Transverse colon (tissue), 4 donors: ENCODE measurements around the gene PDE4D. TPM values are rescaled to one million over a fixed set of nuclear protein-coding genes. Genes with fewer than 3 reads are reported as not detected.
"Not testable (repeated sequence)": the region's sequence is repeated elsewhere in the genome, so short reads cannot be mapped to it uniquely, and the experiment has no call there.

Source experiments
- DNase-seq: peaks from one replicate; pipeline ENCODE4 v3.0.0-alpha.2; 2019
- H3K27ac ChIP-seq, 4 donors: fragments of 200-600 bp; sonication (generic); 2 replicates each; pipeline ENCODE4 v1.5.1; 2016 to 2018; ENCODE audit warnings: inconsistent platforms in 4 of 4
- H3K27me3 ChIP-seq: fragments of 200-600 bp; sonication (generic); 2 replicates; pipeline ENCODE4 v1.5.1; 2017; ENCODE audit warnings: inconsistent platforms
- H3K36me3 ChIP-seq, 4 donors: fragments of 200-600 bp; sonication (generic); 2 replicates each; pipeline ENCODE4 v1.5.1; 2017 to 2019; ENCODE audit warnings: inconsistent platforms in 4 of 4
- H3K4me1 ChIP-seq, 4 donors: fragments of 200-600 bp; sonication (generic); 2 replicates each; pipeline ENCODE4 v1.5.1; 2017 to 2020; ENCODE audit warnings: inconsistent platforms in 4 of 4
- H3K4me3 ChIP-seq, 4 donors: fragments of 200-600 bp; sonication (generic); 1 replicate in 1 of 4; 2 replicates in 3 of 4; pipeline versions ENCODE4 v1.5.1 to v1.6.1; 2017 to 2019; ENCODE audit warnings: inconsistent platforms in 4 of 4
- H3K9me3 ChIP-seq, 2 donors: fragments of 200-600 bp; sonication (generic); 2 replicates each; pipeline ENCODE4 v1.5.1; 2017 to 2019; ENCODE audit warnings: inconsistent platforms in 2 of 2
- EP300 ChIP-seq: sonication (generic); formaldehyde crosslinking; IDR thresholded peaks from one replicate; pipeline ENCODE4 v1.6.1; 2017; ENCODE audit warnings: antibody characterized with exemption, low read depth
- POLR2A ChIP-seq: fragments of 450-650 bp; IDR thresholded peaks from one replicate; pipeline ENCODE4 v1.6.1; 2016; ENCODE audit warnings: antibody characterized with exemption, mild to moderate bottlenecking, moderate library complexity
- POLR2AphosphoS5 ChIP-seq, 3 donors: sonication (generic); formaldehyde crosslinking; IDR thresholded peaks; one replicate each; pipeline ENCODE4 v1.6.1; 2016; ENCODE audit warnings: antibody characterized with exemption in 3 of 3
- WGBS, 2 donors: methylation state at CpG; one replicate each; pipeline ENCODE4 v1.1.5; 2018; ENCODE audit warnings: low coverage in 1 of 2; 5-methylcytosine and 5-hydroxymethylcytosine counted together
- in situ Hi-C, 4 donors: fragments of 200-750 bp; cut with MboI; loops; one replicate each; pipeline versions ENCODE4 v1.15.0 to v1.15.1; 2017; ENCODE audit warnings: low sequenced_read_pairs in 3 of 4, low pct_ligation_motif_present in 1 of 4, low pct_unique_long_range_greater_than_20kb in 1 of 4
- intact Hi-C: fragments of 100-400 bp; cut with DNase I; formaldehyde crosslinking; loops from one replicate; pipeline ENCODE4 v1.15.1; 2023; ENCODE audit warnings: low total_unique reads
- total RNA-seq, 4 donors: library from RNA; depleted of rRNA; stranded (reverse); fragments of >200 nt; gene quantifications; one replicate each; pipeline ENCODE4 v1.1.0, GENCODE V29; 2016
- TF ChIP-seq, protein P1 (sequence below), 5 experiments: fragments of 200-600 bp in 3 of 5; fragments of 450-650 bp in 2 of 5; sonication (generic) in 3 of 5; IDR thresholded peaks; 1 replicate in 2 of 5; 2 replicates in 3 of 5; pipeline ENCODE4 v1.5.1; 2016 to 2017; ENCODE audit warnings: antibody characterized with exemption in 5 of 5, inconsistent platforms in 3 of 5, mild to moderate bottlenecking in 2 of 5, moderate library complexity in 1 of 5

The PDE4D gene
- total RNA-seq, 4 donors from 2014 or later: 47.0 to 302 (median 73.6) TPM

DNA sequence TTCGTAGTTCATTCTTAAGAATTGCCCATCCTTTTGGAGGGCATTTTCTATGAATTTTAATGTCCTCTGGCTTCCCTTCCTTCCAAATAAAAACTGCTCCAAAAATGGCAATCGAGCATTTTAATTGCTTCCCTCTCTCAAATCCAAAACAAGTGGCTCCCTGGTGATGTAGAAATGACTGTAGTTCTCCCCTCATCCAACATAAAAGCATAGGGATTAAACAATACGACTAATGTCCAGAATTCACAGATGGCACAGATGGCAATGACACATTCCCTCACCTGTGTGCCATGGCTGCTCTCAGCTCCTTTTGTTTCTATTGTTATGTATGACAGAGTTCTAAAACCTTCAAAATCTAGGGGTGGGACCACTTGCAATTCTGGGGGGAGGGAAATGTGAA, 893.3 kb downstream of the PDE4D start:
- Histone ChIP-seq H3K4me3 (no peak overlapping the region), H3K27me3 (no peaks in the 10 kb centered on the region), H3K27ac (no peak overlapping the region), H3K36me3 (no peaks in the 10 kb centered on the region), H3K9me3 (no peaks in the 10 kb centered on the region), H3K4me1 (peaks cover 0 to 20% (median 10%) of the 10 kb centered on the region in 4 donors)
- in situ Hi-C loops (loop anchor here in 3 of 4 donors (10.0 to 25.0 kb wide), 2 partner anchors 105 to 113 kb away; no protein-coding TSS in a partner anchor), intact Hi-C loops (no loop called here)
- 90 to 93% methylated on average over 2 to 3 of the region's 3 CpGs for WGBS, 2 donors
- TF ChIP-seq EP300 (no peak), POLR2A (no peak), POLR2AphosphoS5 (IDR thresholded peaks at IDR 0.05) (no peak)
- TF ChIP-seq, protein P1, sequence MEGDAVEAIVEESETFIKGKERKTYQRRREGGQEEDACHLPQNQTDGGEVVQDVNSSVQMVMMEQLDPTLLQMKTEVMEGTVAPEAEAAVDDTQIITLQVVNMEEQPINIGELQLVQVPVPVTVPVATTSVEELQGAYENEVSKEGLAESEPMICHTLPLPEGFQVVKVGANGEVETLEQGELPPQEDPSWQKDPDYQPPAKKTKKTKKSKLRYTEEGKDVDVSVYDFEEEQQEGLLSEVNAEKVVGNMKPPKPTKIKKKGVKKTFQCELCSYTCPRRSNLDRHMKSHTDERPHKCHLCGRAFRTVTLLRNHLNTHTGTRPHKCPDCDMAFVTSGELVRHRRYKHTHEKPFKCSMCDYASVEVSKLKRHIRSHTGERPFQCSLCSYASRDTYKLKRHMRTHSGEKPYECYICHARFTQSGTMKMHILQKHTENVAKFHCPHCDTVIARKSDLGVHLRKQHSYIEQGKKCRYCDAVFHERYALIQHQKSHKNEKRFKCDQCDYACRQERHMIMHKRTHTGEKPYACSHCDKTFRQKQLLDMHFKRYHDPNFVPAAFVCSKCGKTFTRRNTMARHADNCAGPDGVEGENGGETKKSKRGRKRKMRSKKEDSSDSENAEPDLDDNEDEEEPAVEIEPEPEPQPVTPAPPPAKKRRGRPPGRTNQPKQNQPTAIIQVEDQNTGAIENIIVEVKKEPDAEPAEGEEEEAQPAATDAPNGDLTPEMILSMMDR (IDR thresholded peaks at IDR 0.05): no peak
- DNase-seq: no peak

DNA sequence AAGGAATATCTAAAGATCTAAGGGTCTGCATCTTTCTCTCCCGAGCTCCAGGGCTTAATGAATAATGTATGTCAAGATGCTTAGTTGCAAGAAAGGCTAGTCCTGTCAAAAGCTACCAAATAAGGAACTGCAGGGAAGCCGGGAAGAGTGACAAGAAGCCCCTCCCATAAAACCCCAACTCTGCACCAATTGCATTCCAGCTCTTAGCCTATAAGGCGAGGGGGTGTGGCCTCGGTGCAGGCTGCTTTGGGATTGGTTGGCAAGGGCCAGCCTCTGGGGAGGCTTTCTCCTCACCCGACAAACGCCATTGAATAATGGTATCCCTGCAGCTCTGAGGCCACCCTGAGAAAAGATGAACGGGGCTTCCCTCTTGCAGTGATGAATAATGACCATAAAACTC, 893.7 kb downstream of the PDE4D start:
- H3K27ac ChIP-seq: no peak overlapping the region
- TF ChIP-seq EP300 (no peak), POLR2AphosphoS5 (IDR thresholded peaks at IDR 0.05) (no peak), POLR2A (no peak)
- TF ChIP-seq, protein P1 (IDR thresholded peaks at IDR 0.05): no peak
- H3K27me3 ChIP-seq: no peaks in the 10 kb centered on the region
- 94% methylated on average over 4 to 7 of the region's 7 CpGs for WGBS, 2 donors
- H3K36me3 ChIP-seq: no peaks in the 10 kb centered on the region
- DNase-seq: no peak
- in situ Hi-C loops (loop anchor here in 3 of 4 donors (10.0 to 25.0 kb wide), 2 partner anchors 105 to 113 kb away; no protein-coding TSS in a partner anchor), intact Hi-C loops (no loop called here)
- H3K4me1 ChIP-seq: peaks cover 0 to 20% (median 10%) of the 10 kb centered on the region in 4 donors
- H3K4me3 ChIP-seq: no peak overlapping the region
- H3K9me3 ChIP-seq: no peaks in the 10 kb centered on the region

DNA sequence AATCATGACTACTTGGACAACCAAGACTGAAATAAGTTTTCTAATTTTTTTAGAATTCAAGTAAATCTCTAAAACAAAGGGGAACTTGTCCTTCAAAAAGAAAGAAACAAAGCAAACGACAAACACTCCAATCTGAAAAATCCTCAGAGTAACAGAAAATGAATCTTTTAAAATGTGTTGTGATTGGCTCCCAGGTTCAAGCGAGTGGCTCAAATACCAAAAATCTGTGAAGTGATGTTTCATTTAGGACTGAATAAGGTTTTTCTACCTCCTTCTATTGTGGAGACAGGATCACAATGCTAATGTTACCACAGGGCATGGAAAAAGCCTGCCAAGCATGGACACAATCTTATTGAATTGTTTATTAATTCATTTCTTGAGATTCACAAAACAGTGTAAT, 895.0 kb downstream of the PDE4D start:
- peaks cover 0 to 20% (median 10%) of the 10 kb centered on the region in 4 donors for H3K4me1 ChIP-seq
- intact Hi-C loops (no loop called here), in situ Hi-C loops (no loop called here)
- 74 to 88% methylated on average over 2 of the region's 2 CpGs for WGBS, 2 donors
- no peak overlapping the region for H3K27ac ChIP-seq
- TF ChIP-seq EP300 (no peak), POLR2AphosphoS5 (IDR thresholded peaks at IDR 0.05) (no peak), POLR2A (no peak)
- TF ChIP-seq, protein P1 (IDR thresholded peaks at IDR 0.05): no peak
- no peaks in the 10 kb centered on the region for H3K27me3 ChIP-seq
- no peaks in the 10 kb centered on the region for H3K36me3 ChIP-seq
- H3K4me3 ChIP-seq: no peak overlapping the region
- no peaks in the 10 kb centered on the region for H3K9me3 ChIP-seq
- DNase-seq: no peak

DNA sequence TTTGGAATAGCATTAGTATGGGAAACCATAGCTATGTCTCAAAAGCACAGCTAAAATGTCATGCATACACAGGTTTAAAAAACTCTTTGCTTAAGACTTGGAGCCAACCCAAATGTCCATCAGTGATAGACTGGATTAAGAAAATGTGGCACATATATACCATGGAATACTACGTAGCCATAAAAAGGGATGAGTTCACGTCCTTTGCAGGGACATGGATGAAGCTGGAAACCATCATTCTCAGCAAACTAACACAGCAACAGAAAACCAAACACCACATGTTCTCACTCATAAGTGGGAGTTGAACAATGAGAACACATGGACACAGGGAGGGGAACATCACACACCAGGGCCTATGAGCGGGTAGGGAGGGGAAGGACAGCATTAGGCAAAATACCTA, 897.7 kb downstream of the PDE4D start:
- WGBS, 2 donors: 91 to 93% methylated on average over 3 of the region's 3 CpGs
- H3K9me3 ChIP-seq, intact Hi-C loops, H3K4me3 ChIP-seq, H3K4me1 ChIP-seq, H3K27me3 ChIP-seq, in situ Hi-C loops, DNase-seq, H3K36me3 ChIP-seq, H3K27ac ChIP-seq: not testable (repeated sequence)

DNA sequence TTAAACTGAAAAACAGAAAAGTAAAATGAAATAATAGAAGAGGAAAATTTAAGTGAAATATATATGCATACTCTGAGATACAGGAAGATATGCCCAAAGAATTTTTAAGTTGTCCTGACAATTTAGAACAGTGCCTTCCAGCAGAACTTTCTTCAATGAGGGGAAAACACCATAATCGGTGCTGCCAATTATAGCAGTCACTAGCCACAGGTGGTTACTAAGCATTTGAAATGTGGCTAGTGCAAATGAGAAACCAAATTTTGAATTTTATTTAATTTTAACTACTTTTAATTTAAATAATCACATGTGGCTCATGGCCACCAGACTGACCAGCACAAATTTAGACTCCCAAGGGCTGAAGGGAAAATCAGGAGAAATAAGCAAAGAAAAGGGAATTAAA, 900.1 kb downstream of the PDE4D start:
- 72 to 74% methylated on average over 1 of the region's 1 CpG for WGBS, 2 donors
- Histone ChIP-seq H3K36me3 (peaks cover 0 to 1% (median 0%) of the 10 kb centered on the region in 4 donors), H3K27me3 (no peaks in the 10 kb centered on the region), H3K27ac (no peak overlapping the region), H3K4me1 (peaks cover 0 to 6% (median 0%) of the 10 kb centered on the region in 4 donors), H3K4me3 (no peak overlapping the region), H3K9me3 (no peaks in the 10 kb centered on the region)
- no peak for DNase-seq
- in situ Hi-C loops: no loop called here
- TF ChIP-seq EP300 (no peak), POLR2AphosphoS5 (IDR thresholded peaks at IDR 0.05) (no peak), POLR2A (no peak)
- TF ChIP-seq, protein P1 (IDR thresholded peaks at IDR 0.05): no peak
- intact Hi-C loops: no loop called here
